ENCODE measurements around the gene TANK. TPM values are rescaled to one million over a fixed set of nuclear protein-coding genes. Genes with fewer than 3 reads are reported as not detected.
A peak's percentile ranks its signal among the peaks of the same experiment; 100 is the strongest.
"Not testable (repeated sequence)": the region's sequence is repeated elsewhere in the genome, so short reads cannot be mapped to it uniquely, and the experiment has no call there.

TANK gene
- polyA plus RNA-seq, 12 donors: 25.0 to 108 (median 36.4) TPM; not detected in 1

DNA sequence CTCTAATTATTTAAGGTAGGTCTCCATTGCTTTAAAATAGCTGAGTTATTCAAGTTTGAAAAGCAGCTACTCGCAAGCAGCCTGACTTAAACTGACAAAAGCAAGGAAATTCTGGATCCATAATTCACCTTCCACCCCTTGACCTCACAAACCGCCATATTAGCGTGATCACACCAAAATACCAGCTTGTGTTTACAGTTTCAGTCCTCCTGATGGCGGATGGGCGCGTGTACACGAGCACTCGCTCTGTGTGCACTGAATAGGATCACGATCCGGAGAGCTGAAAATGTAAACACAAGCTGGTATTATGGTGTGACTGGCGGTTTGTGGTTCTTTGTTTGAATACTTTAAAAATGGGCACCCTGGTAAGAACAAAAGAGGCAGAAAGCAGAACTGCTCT lies 105.6 kb downstream of the TANK start:
- DNase-seq: no peak

DNA sequence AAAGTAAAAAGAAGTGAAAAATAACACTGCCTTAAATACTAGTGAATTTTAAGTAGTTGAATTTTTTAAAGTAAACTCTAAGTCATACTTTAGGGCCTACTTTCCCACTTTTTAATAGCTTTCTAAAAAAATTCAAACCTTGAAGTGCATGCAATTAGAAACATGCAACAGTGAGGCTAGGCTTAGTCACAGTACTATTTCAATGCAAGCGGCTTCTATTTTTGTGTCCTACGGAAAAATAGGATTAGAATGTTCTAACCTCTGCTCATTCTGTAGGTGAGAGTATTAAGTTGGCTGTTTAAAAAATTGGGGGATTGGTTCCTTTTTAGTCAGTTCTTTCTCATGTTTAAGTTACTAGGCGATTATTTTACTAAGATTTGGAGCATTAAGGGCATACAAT lies 108.9 kb downstream of the TANK start:
- DNase-seq: no peak

- peak; percentile 40 for DNase-seq
Measured at GRCh38 chr2:161273038-161273760, 113.0 kb downstream of the TANK start.

DNA sequence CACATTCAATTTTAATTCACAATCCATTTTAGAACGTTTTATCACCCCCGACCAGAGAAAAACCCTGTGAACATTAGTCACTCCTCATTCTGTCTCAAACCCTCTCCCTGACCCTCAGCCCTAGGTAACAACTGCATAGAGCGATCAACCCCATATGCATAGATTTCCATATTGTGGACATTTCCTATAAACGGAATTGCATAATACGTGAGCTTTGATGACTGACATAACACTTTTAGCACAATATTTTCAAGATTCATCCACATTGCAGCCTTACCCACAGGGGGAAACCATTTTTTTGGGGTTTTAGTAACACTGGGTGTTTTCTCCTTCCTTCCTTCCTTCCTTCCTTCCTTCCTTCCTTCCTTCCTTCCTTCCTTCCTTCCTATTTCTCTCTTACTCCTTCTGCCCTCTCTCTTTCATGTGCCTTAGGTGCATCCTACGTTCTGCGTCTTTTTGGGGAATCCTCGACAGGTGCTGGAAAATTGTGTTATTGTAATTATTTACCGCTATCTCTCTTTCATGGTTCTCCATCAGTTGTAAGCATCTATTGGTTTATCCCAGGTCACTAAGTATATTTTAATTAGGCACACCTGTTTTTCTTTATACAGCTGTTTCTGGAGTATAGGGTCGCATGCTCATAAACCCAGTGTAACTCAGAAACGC lies 118.5 kb downstream of the TANK start:
- DNase-seq: peak; percentile 8

DNA sequence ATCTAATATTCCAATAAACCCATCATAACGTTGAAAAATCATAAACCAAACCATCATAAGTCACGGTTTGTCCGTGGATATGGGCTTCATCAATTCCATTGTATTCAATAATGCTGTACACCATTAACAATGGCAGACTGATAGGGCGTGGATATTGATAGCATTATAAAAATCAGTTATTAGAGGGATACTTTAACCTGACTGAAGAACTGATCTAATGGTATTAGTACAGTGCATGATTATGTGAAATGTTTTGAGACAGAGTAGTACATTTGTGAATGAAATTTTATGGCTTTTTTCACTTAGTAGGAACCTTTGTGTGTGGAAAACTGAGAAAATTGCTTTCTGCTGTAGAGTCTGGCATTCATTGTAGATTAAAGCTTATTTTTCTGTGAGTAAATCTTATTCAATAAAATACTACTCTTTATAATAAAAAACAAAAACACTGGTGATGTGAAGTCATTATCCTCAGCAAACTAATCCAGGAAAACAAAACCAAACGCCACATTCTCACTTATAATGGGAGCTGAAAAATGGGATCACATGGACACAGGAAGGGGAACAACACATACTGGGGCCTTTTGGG lies 119.1 kb downstream of the TANK start:
- not testable (repeated sequence) for DNase-seq

- not testable (repeated sequence) for DNase-seq
Measured at GRCh38 chr2:161280906-161281323, 120.7 kb downstream of the TANK start.

- DNase-seq: not testable (repeated sequence)
Measured at GRCh38 chr2:161281615-161282310, 121.5 kb downstream of the TANK start.

DNA sequence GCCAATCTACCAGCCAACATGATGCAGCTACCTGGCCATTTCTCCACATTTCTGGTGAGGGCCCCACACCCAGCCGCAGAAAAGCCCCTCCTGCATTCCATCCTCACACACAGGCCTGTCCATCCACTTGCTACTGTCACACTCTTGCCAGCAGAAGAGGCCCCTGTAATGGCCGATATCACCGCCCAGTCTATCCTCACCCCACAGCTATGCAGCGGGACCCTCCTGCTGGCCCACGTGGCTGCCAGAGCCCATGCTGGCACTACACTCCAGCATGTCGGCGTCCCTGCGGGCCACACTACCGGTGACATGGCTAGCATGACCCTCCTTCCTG lies 122.0 kb downstream of the TANK start:
- DNase-seq: not testable (repeated sequence)

DNA sequence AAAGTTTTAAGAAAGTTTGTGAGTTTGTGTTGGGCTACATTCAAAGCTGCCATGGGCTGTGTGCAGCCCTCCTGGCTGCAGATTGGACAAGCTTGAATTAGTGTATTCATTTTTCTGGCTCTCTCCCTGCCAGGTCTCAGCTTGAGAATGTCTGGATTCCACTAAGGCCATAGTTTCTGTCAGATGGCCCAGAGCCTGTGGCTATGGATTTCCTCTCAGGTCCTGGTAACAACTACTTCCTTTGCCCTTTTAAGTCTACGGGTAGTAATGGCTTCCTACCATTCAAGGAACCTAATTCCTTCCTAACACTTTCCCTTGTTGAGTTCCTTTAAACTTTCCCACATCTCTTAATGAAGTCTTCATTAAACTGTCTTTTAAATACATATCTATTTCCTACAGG lies 123.7 kb downstream of the TANK start:
- no peak for DNase-seq

Other genes with a start within 250 kb of the TANK start
- gene PSMD14, start 148.0 kb downstream of the TANK start, polyA plus RNA-seq (ENCODE audit: insufficient read length in 12 of 12): 10 to 100 TPM in 11 of 12 donors, not detected in 1; 20.8 to 50.5 (median 47.2) TPM

Data from muscle of arm (tissue), 12 donors.